ENCODE results near the gene FAM107B.

- TF ChIP-seq POU6F1 (CRISPR knock-in tag; IDR thresholded peaks at IDR 0.05; ENCODE audit: borderline replicate concordance, low read depth) = no peak
- no peak for TF ChIP-seq PATZ1 (CRISPR knock-in tag; IDR thresholded peaks at IDR 0.05; ENCODE audit: borderline replicate concordance)
- no peak for TF ChIP-seq ZFP30 (CRISPR knock-in tag; IDR thresholded peaks at IDR 0.05)
- TF ChIP-seq CREB5 (CRISPR knock-in tag; IDR thresholded peaks at IDR 0.05; ENCODE audit: low read depth) = no peak
- TF ChIP-seq ZNF565 (CRISPR knock-in tag; conservative IDR thresholded peaks at IDR 0.05; ENCODE audit: low read depth) = no peak
Observed at GRCh38 chr10:14758451-14758850, 16.2 kb downstream of the FAM107B start.

Data from SK-N-SH treated with all-trans-retinoic acid at 6 μM for 48 hours (cell line).